ENCODE data around the gene SRPRB.

GRCh38 chr3:133828576-133829309 lies 23.1 kb downstream of the SRPRB start:
- TF ChIP-seq, protein P1, sequence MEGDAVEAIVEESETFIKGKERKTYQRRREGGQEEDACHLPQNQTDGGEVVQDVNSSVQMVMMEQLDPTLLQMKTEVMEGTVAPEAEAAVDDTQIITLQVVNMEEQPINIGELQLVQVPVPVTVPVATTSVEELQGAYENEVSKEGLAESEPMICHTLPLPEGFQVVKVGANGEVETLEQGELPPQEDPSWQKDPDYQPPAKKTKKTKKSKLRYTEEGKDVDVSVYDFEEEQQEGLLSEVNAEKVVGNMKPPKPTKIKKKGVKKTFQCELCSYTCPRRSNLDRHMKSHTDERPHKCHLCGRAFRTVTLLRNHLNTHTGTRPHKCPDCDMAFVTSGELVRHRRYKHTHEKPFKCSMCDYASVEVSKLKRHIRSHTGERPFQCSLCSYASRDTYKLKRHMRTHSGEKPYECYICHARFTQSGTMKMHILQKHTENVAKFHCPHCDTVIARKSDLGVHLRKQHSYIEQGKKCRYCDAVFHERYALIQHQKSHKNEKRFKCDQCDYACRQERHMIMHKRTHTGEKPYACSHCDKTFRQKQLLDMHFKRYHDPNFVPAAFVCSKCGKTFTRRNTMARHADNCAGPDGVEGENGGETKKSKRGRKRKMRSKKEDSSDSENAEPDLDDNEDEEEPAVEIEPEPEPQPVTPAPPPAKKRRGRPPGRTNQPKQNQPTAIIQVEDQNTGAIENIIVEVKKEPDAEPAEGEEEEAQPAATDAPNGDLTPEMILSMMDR (IDR thresholded peaks at IDR 0.05) = no peak
- no peak for TF ChIP-seq EZH2phosphoT487 (IDR thresholded peaks at IDR 0.05)

All from neural progenitor cell (in vitro differentiated cells).